Measurements from ENCODE around the gene KIFC1. TPM values are rescaled to one million over a fixed set of nuclear protein-coding genes. Genes with fewer than 3 reads are reported as not detected.

The KIFC1 gene
- total and polyA plus RNA-seq, 9 of the 15 experiments (the other 6 are each of a cell fraction or from before 2014, with no cell fraction given) = 1.3 to 95.2 (median 76.9) TPM

- TF ChIP-seq USF1 (CRISPR knock-in tag; IDR thresholded peaks at IDR 0.05) (no peak), SFPQ (IDR thresholded peaks at IDR 0.05; ENCODE audit: low read depth, low read length) (no peak), ZNF408 (CRISPR knock-in tag; IDR thresholded peaks at IDR 0.05; ENCODE audit: low read depth) (no peak), ZNF174 (CRISPR knock-in tag; IDR thresholded peaks at IDR 0.05) (no peak), ZNF224 (CRISPR knock-in tag; IDR thresholded peaks at IDR 0.05) (no peak), ETV1 (tag; conservative IDR thresholded peaks at IDR 0.05; ENCODE audit: low read depth) (peak; percentile 59), YY1 (IDR thresholded peaks at IDR 0.05; ENCODE audit: borderline replicate concordance in 1 of 3, control insufficient read depth in 1 of 3, extremely low read depth in 1 of 3, insufficient read depth in 3 of 3, insufficient read length in 1 of 3, insufficient replicate concordance in 2 of 3, low read depth in 1 of 3, low read length in 2 of 3) (no peak), ETV5 (CRISPR knock-in tag; IDR thresholded peaks at IDR 0.05; ENCODE audit: low read depth) (0 out of 2 replicates have a peak, but pooled peaks have one; percentile 11), SNAPC5 (CRISPR knock-in tag; IDR thresholded peaks at IDR 0.05) (no peak), ZKSCAN3 (CRISPR knock-in tag; IDR thresholded peaks at IDR 0.05) (no peak), PCBP1 (IDR thresholded peaks at IDR 0.05; ENCODE audit: low read depth, low read length, poor library complexity, severe bottlenecking) (peak; percentile 98), SREBF1 (IDR thresholded peaks at IDR 0.05; ENCODE audit: borderline replicate concordance, low read depth, low read length) (no peak), ZNF77 (CRISPR knock-in tag; IDR thresholded peaks at IDR 0.05) (no peak), CHCHD3 (CRISPR knock-in tag; IDR thresholded peaks at IDR 0.05) (no peak), ZNF354B (CRISPR knock-in tag; IDR thresholded peaks at IDR 0.05) (no peak), NCOR1 (IDR thresholded peaks at IDR 0.05) (peak; percentile 25; the same call in 1 of the 2 replicates), HDAC3 (IDR thresholded peaks at IDR 0.05; ENCODE audit: borderline replicate concordance, partially characterized antibody) (no peak), CEBPB (tag; IDR thresholded peaks at IDR 0.05) (no peak), NR2C1 (IDR thresholded peaks at IDR 0.05) (no peak), NR2C1 (tag; IDR thresholded peaks at IDR 0.05) (no peak), DLX4 (CRISPR knock-in tag; IDR thresholded peaks at IDR 0.05) (no peak), THRA (IDR thresholded peaks at IDR 0.05) (no peak)
Measured at GRCh38 chr6:33410711-33411631, 19.3 kb downstream of the KIFC1 start, which contains the start of gene PHF1 (continued).
